OCI-LY3 (cell line): Measurements from ENCODE around the gene NAV1.

Source experiments
- H2AFZ ChIP-seq: fragments of 200-600, 300-600 bp; shearing (Covaris generic); 2 replicates; pipeline ENCODE4 v1.6.0; 2014; ENCODE audit warnings: antibody characterized with exemption, low read depth, low read length
- H3K27ac ChIP-seq: fragments of 200-600, 300-600 bp; sonication (generic); 2 replicates; pipeline ENCODE4 v1.5.1; 2014; ENCODE audit warnings: mild to moderate bottlenecking, low read length, moderate library complexity, mixed read lengths
- H3K27me3 ChIP-seq: fragments of 200-600, 300-600 bp; sonication (generic); 2 replicates; pipeline ENCODE4 v1.6.1; 2014; ENCODE audit warnings: low read depth, low read length, mixed read lengths
- H3K36me3 ChIP-seq: fragments of 200-600, 300-600 bp; sonication (generic); replicated peaks from 2 replicates; pipeline ENCODE3; 2014; ENCODE audit warnings: low read depth, low read length, mixed read lengths
- H3K4me1 ChIP-seq: fragments of 300-600, 200-600 bp; sonication (generic); 2 replicates; pipeline ENCODE4 v1.6.1; 2014; ENCODE audit warnings: low read length, mixed read lengths
- H3K4me2 ChIP-seq: fragments of 200-600, 300-600 bp; sonication (generic); 2 replicates; pipeline ENCODE4 v1.6.1; 2014; ENCODE audit warnings: low read length, mixed read lengths
- H3K4me3 ChIP-seq: fragments of 300-600, 200-600 bp; sonication (generic); 2 replicates; pipeline ENCODE4 v1.5.1; 2014; ENCODE audit warnings: antibody characterized with exemption, mild to moderate bottlenecking, low read length, moderate library complexity
- H3K79me2 ChIP-seq: fragments of 300-600, 200-600 bp; shearing (Covaris generic); 2 replicates; pipeline ENCODE4 v1.6.1; 2014; ENCODE audit warnings: mild to moderate bottlenecking, low read length, mixed read lengths
- H3K9ac ChIP-seq: fragments of 300-600, 200-600 bp; shearing (Covaris generic); 2 replicates; pipeline ENCODE4 v1.6.0; 2014; ENCODE audit warnings: mild to moderate bottlenecking, low read length, moderate library complexity
- H3K9me3 ChIP-seq: fragments of 200-600, 300-600 bp; shearing (Covaris generic); 2 replicates; pipeline ENCODE4 v1.6.1; 2014; ENCODE audit warnings: low read length, mixed read lengths; ENCODE audit not compliant: insufficient read depth
- H4K20me1 ChIP-seq: fragments of 200-600, 300-600 bp; sonication (generic); 2 replicates; pipeline ENCODE4 v1.6.1; 2016; ENCODE audit warnings: low read length, mixed read lengths; ENCODE audit not compliant: insufficient read depth
- EZH2phosphoT487 ChIP-seq: fragments of 200-600 bp; shearing (Covaris generic); IDR thresholded peaks from 2 replicates; pipeline ENCODE4 v1.6.1; 2018; ENCODE audit warnings: antibody characterized with exemption, mixed run types, low read depth
- TF ChIP-seq, protein P1 (sequence below): fragments of 200-600, 300-600 bp; sonication (generic); IDR thresholded peaks from 2 replicates; pipeline ENCODE4 v1.5.1; 2014; ENCODE audit warnings: antibody characterized with exemption, low read length, low read depth

NAV1 gene

DNA sequence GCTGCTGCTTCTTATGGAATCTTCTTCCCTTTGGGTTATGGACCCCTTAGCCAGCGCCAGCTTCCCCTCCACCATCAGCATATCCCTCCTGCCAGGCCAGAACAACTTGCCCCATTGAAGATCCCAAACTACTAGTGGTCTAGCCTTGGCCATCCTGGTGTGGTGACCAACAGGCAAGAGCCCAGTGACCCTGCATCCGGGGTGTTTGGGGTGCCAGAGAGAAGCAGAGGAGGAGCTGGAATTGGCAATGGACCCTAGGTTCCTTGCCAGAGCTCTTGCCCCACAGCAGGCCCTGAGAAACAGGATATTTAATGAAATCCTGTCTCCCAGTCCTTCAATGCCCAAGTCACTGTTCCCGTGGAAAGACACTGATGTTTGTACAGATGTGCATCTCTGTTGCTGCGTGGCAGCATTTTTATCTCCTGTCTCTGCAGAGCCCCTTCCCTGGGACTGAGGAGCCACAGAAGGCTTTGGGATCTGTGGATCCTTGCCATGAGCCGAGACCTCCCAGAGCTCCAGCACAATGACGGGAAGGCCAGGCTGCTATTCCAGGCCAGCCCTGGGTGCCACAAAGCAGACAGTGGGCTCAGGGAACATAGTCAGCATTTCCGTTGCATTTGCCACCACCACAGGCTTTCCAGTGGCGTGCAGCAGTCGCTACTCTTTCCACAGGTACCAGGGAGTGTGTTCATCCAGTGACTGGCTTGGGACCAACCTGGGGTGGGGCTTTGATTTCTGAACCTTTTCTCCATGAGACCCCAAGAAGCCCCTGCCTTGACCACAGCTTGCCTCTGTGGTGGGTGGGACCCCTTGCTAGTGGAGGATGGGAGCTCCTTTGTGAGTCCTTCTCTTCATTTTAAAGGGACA is 21.6 kb downstream of the NAV1 start:
- Histone ChIP-seq H3K9ac (no peak overlapping the region), H3K36me3 (no peaks in the 10 kb centered on the region), H2AFZ (peak overlapping the region; percentile 57; the same call in 1 of the 2 replicates), H3K9me3 (no peaks in the 10 kb centered on the region), H3K4me1 (peaks cover 8% of the 10 kb centered on the region), H4K20me1 (no peaks in the 10 kb centered on the region), H3K4me2 (peak overlapping the region; percentile 63; the same call in 1 of the 2 replicates), H3K27me3 (no peaks in the 10 kb centered on the region; the same call in 1 of the 2 replicates), H3K27ac (no peak overlapping the region), H3K79me2 (no peaks in the 10 kb centered on the region), H3K4me3 (no peak overlapping the region)
- TF ChIP-seq, protein P1, sequence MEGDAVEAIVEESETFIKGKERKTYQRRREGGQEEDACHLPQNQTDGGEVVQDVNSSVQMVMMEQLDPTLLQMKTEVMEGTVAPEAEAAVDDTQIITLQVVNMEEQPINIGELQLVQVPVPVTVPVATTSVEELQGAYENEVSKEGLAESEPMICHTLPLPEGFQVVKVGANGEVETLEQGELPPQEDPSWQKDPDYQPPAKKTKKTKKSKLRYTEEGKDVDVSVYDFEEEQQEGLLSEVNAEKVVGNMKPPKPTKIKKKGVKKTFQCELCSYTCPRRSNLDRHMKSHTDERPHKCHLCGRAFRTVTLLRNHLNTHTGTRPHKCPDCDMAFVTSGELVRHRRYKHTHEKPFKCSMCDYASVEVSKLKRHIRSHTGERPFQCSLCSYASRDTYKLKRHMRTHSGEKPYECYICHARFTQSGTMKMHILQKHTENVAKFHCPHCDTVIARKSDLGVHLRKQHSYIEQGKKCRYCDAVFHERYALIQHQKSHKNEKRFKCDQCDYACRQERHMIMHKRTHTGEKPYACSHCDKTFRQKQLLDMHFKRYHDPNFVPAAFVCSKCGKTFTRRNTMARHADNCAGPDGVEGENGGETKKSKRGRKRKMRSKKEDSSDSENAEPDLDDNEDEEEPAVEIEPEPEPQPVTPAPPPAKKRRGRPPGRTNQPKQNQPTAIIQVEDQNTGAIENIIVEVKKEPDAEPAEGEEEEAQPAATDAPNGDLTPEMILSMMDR = no peak
- TF ChIP-seq EZH2phosphoT487 = no peak

- no peaks in the 10 kb centered on the region; the same call in 1 of the 2 replicates for H3K27me3 ChIP-seq
- H3K4me1 ChIP-seq = peaks cover 8% of the 10 kb centered on the region
- no peak overlapping the region for H3K9ac ChIP-seq
- H4K20me1 ChIP-seq = no peaks in the 10 kb centered on the region
- no peak overlapping the region for H2AFZ ChIP-seq
- H3K4me2 ChIP-seq = no peak overlapping the region
- H3K9me3 ChIP-seq = no peaks in the 10 kb centered on the region
- H3K36me3 ChIP-seq = no peaks in the 10 kb centered on the region
- no peak overlapping the region for H3K4me3 ChIP-seq
- no peak overlapping the region for H3K27ac ChIP-seq
- H3K79me2 ChIP-seq = no peaks in the 10 kb centered on the region
- TF ChIP-seq, protein P1 = no peak
- no peak for TF ChIP-seq EZH2phosphoT487
These were observed 22.3 kb downstream of the NAV1 start for GRCh38 chr1:201561195-201561564.

GRCh38 chr1:201561601-201562000 is 22.7 kb downstream of the NAV1 start:
- no peaks in the 10 kb centered on the region for H3K79me2 ChIP-seq
- H3K9me3 ChIP-seq = no peaks in the 10 kb centered on the region
- H3K36me3 ChIP-seq = no peaks in the 10 kb centered on the region
- peaks cover 8% of the 10 kb centered on the region for H3K4me1 ChIP-seq
- no peaks in the 10 kb centered on the region for H4K20me1 ChIP-seq
- H3K27me3 ChIP-seq = no peaks in the 10 kb centered on the region; the same call in 1 of the 2 replicates
- H3K9ac ChIP-seq = no peak overlapping the region
- TF ChIP-seq, protein P1 = no peak
- TF ChIP-seq EZH2phosphoT487 = no peak
- H2AFZ ChIP-seq = no peak overlapping the region
- H3K4me3 ChIP-seq = no peak overlapping the region
- no peak overlapping the region for H3K27ac ChIP-seq
- no peak overlapping the region for H3K4me2 ChIP-seq

DNA sequence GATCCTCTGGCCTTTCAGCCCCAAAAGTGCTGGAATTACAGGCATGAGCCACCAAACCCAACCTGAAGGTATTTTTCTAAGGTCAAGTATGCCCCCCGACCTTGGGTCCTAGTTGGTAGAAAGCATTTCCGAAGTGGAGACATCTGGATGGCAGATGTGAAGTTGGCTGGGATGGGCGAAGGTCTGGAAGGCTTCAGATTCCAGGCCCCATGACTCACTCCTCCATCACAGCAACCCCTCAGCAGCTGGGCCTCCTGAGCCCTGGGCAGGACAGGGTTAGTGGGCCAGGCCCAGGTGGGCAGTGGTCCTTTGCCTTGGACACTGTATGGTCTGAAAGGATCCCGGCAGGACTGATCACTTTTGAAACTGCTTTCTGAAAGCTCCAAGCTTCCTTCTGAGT is 23.3 kb downstream of the NAV1 start:
- no peak overlapping the region for H3K4me2 ChIP-seq
- H3K36me3 ChIP-seq = no peaks in the 10 kb centered on the region
- no peak overlapping the region for H3K4me3 ChIP-seq
- H3K79me2 ChIP-seq = no peaks in the 10 kb centered on the region
- H3K9ac ChIP-seq = no peak overlapping the region
- H3K27me3 ChIP-seq = no peaks in the 10 kb centered on the region; the same call in 1 of the 2 replicates
- H3K9me3 ChIP-seq = no peaks in the 10 kb centered on the region
- TF ChIP-seq, protein P1 = no peak
- no peak for TF ChIP-seq EZH2phosphoT487
- H3K4me1 ChIP-seq = peaks cover 8% of the 10 kb centered on the region
- H4K20me1 ChIP-seq = no peaks in the 10 kb centered on the region
- H2AFZ ChIP-seq = no peak overlapping the region
- H3K27ac ChIP-seq = no peak overlapping the region
